Choroid plexus epithelial cell (primary cell): ENCODE results near the gene DPY19L1.
A peak's percentile ranks its signal among the peaks of the same experiment; 100 is the strongest.

ENCODE experiments used
- DNase-seq: peaks from one replicate; pipeline ENCODE4 v3.0.0-alpha.2; 2010; ENCODE audit warnings: low read depth
- H3K4me3 ChIP-seq: 2 replicates; pipeline ENCODE4 v1.5.1; 2011; ENCODE audit warnings: low read depth, mild to moderate bottlenecking, control low read depth, low read length, moderate library complexity
- CTCF ChIP-seq: conservative IDR thresholded peaks from 2 replicates; pipeline ENCODE4 v1.5.1; 2011; ENCODE audit warnings: low read depth, mild to moderate bottlenecking, control low read depth, inconsistent platforms, low read length, moderate library complexity

The DPY19L1 gene

DNA sequence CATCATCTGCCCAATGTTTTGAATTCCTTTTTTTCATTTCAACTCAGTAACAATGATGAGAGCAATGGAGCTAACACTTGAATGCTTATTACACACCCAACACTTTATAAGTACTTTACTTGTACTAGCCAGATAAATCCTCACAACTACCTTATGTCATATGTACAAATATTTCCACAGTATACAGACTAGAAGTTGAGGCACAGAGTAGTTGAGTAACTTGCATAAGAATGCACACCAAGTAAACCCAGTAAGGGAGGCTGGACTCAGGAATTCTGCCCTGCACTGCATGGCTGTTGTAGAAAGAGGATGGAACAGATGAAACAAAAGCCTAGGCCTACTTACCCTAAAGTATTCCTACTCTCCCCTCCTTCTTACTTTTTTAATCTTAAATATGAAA, 15.8 kb downstream of the DPY19L1 start:
- TF ChIP-seq CTCF: no peak
- no peak for DNase-seq

GRCh38 chr7:35019801-35020200, 17.5 kb downstream of the DPY19L1 start:
- no peak for TF ChIP-seq CTCF
- H3K4me3 ChIP-seq: no peak overlapping the region

More for the DNA sequence above, 15.8 kb downstream of the DPY19L1 start:
- no peak overlapping the region for H3K4me3 ChIP-seq

DNA sequence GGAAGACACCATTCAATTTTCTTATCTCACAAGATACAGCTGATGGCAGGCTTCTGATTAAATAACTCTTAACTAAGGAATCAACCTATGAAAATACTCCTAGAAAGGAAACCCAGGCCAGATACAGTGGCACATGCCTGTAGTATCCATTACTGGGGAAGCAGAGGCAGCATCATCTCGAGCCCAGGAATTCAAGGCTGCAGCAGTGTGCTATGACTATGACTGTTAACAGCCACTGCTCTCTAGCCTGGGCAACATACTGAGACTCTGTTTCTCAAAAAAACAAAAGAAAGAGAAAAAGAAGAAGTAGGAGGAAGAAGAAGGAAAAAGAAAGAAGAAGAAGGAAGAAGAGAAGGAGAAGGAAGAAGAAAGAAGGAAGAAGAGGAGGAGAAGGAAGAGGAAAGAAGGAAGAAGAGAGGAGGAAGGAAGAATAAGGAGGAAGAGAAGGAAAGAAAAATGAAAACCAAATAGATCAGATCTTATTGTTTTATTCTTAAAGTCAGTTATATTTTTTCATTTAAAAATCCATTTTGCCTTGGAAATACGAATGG, 18.0 kb downstream of the DPY19L1 start:
- no peak for TF ChIP-seq CTCF
- no peak overlapping the region for H3K4me3 ChIP-seq
- DNase-seq: no peak

More at GRCh38 chr7:35019801-35020200, 17.5 kb downstream of the DPY19L1 start:
- no peak for DNase-seq

DNA sequence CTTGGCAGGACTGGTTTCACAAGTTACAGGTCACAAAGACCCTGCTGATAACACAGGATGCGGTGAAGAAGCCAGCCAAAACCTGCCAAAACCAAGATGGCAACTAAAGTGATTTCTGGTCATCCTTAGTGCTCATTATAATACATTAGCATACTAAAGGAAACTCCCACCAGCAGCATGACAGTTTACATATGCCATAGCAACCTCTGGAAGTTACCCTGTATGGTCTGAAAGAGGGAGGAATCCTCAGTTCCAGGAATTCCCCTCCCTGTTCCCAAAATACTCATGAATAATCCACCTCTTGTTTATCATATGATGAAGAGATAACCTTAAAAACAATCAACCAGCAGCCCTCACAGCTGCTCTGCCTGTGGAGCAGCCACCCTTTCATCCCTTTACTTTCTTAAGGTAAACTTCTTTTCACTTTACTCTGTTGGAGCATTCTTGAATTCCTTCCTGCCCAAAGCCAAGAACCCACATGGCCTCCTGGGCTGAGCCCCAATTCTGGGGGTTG, 21.9 kb downstream of the DPY19L1 start:
- H3K4me3 ChIP-seq: no peak overlapping the region
- TF ChIP-seq CTCF: no peak
- DNase-seq: no peak

DNA sequence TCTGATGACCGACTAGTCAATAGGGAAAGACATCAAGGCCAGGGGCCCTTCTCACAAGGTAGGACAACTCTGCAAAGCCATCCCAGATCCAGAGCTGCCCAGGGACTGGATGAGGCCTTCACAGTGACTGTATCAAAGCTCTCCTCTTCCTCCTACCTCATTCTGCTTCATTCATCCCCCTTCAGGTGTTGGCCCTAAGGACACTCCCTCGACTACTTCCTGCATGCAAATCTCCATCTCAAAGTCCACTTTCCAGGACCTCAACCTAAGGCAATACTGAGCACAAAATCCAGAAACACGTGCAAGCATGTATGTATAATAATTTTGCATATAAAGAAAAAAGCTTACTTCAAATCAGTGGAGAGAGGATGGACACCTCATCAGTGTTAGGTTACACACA, 25.1 kb downstream of the DPY19L1 start:
- no peak overlapping the region for H3K4me3 ChIP-seq
- no peak for DNase-seq
- no peak for TF ChIP-seq CTCF

DNA sequence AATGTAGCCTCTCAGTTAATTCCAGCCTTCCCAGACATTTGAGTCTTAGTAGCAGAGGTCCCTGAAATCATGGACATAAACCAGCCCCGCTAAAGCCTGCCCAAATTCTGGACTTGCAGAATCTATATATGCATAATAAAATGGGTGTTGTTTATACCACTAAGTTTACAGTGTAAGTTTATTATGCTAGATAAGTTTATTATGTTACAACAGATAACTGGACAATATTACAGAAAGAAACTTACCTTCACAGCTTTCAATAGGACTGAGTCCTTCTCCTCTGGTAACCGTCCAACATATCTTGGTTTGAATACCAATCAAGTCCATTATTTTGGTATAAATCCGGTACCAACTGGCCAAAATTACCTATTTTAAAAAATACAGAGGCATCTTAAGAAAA, 26.2 kb downstream of the DPY19L1 start:
- TF ChIP-seq CTCF: no peak
- no peak overlapping the region for H3K4me3 ChIP-seq
- no peak for DNase-seq

DNA sequence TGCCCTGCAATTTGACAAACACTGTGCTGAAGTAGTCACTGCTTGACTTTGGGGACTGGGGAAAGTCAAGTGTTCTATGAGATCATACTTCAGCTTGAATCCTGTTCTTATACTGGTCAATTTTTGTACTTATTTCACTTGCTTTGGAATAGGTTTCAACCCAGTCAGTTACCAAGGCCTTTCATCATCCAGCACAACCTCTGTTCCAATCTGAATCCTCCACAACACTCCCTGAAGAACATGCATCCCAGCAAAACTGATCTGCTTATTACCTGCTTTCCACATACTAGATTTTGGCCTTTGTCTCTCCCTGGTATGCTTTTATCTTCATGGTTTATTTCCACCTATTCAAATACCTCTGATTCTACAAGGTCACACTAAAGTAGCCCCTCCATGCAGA, 29.5 kb downstream of the DPY19L1 start:
- DNase-seq: peak; percentile 21
- TF ChIP-seq CTCF: no peak
- H3K4me3 ChIP-seq: no peak overlapping the region
